Left renal pelvis (tissue), 4 donors: ENCODE data around the gene TMEM208. TPM values are rescaled to one million over a fixed set of nuclear protein-coding genes. Genes with fewer than 3 reads are reported as not detected.

Source experiments
- DNase-seq, 4 donors: peaks; one replicate each; pipeline ENCODE4 v3.0.0-alpha.2; 2013; ENCODE audit warnings: low read depth in 4 of 4, low spot score in 3 of 4
- polyA plus RNA-seq, 4 donors: library from polyadenylated mRNA; unstranded; fragments of 120-200 nt; gene quantifications; one replicate each; pipeline ENCODE4 v1.2.1, GENCODE V29; 2013; ENCODE audit not compliant: insufficient read length in 4 of 4

The TMEM208 gene
- polyA plus RNA-seq, 4 donors = 30.6 to 46.4 (median 37.3) TPM

- no peak for DNase-seq
These were observed 35.4 kb upstream of the TMEM208 start for GRCh38 chr16:67191411-67191994.

- peak; percentile 67 to 84 (median 76) for DNase-seq
These were observed 34.8 kb upstream of the TMEM208 start, which contains the start of gene E2F4 for GRCh38 chr16:67191995-67192681. TSS of gene E2F4 (plus strand) at chr16:67192155. CDS start at chr16:67192228, 73 bp downstream.

- DNase-seq = no peak
These were observed 34.1 kb upstream of the TMEM208 start for GRCh38 chr16:67192781-67193361.

GRCh38 chr16:67193536-67193935 is 33.4 kb upstream of the TMEM208 start:
- DNase-seq = no peak

GRCh38 chr16:67194260-67194659 is 32.7 kb upstream of the TMEM208 start:
- no peak for DNase-seq

- DNase-seq = no peak
These were observed 31.3 kb upstream of the TMEM208 start for GRCh38 chr16:67195676-67196075.

GRCh38 chr16:67196881-67197280 is 30.0 kb upstream of the TMEM208 start:
- DNase-seq = no peak

- no peak for DNase-seq
These were observed 29.2 kb upstream of the TMEM208 start for GRCh38 chr16:67197704-67198103.

GRCh38 chr16:67198238-67198734 is 28.6 kb upstream of the TMEM208 start:
- DNase-seq = no peak

- no peak for DNase-seq
These were observed 27.7 kb upstream of the TMEM208 start, which contains the start of gene ELMO3 for GRCh38 chr16:67199011-67199807. TSS of gene ELMO3 (plus strand) at chr16:67199131. CDS start at chr16:67199327, 196 bp downstream.

GRCh38 chr16:67199808-67200198 is 27.1 kb upstream of the TMEM208 start:
- DNase-seq = no peak

- DNase-seq = no peak
These were observed 26.4 kb upstream of the TMEM208 start for GRCh38 chr16:67200491-67200890.

GRCh38 chr16:67201411-67202345 is 25.3 kb upstream of the TMEM208 start:
- no peak for DNase-seq

- DNase-seq = no peak
These were observed 24.5 kb upstream of the TMEM208 start for GRCh38 chr16:67202426-67202825.

GRCh38 chr16:67202956-67203493 is 23.9 kb upstream of the TMEM208 start:
- DNase-seq = no peak

- DNase-seq = no peak
These were observed 22.9 kb upstream of the TMEM208 start for GRCh38 chr16:67204076-67204475.

GRCh38 chr16:67206129-67206837 is 20.6 kb upstream of the TMEM208 start:
- no peak for DNase-seq

GRCh38 chr16:67206838-67207248 is 20.1 kb upstream of the TMEM208 start:
- DNase-seq = no peak
